HG03103 (cell line): ENCODE measurements around the gene NPBWR2.

ENCODE experiments used
- ATAC-seq: cut with Tn5 transposase; IDR thresholded peaks from one replicate; pipeline ENCODE4 v1.9.1; 2021; ENCODE audit warnings: low read depth; ENCODE audit not compliant: unreplicated experiment

The NPBWR2 gene

GRCh38 chr20:64105846-64106434 lies 1.4 kb downstream of the NPBWR2 start:
- no peak for ATAC-seq

GRCh38 chr20:64104667-64105451 lies 2.5 kb downstream of the NPBWR2 start:
- ATAC-seq: no peak

GRCh38 chr20:64103871-64104666 lies 3.3 kb downstream of the NPBWR2 start:
- no peak for ATAC-seq

GRCh38 chr20:64102647-64103354 lies 4.6 kb downstream of the NPBWR2 start:
- ATAC-seq: no peak

GRCh38 chr20:64101731-64102621 lies 5.4 kb downstream of the NPBWR2 start:
- no peak for ATAC-seq

- ATAC-seq: no peak
Measured at GRCh38 chr20:64100946-64101688, 6.2 kb downstream of the NPBWR2 start.

GRCh38 chr20:64100566-64100888 lies 6.8 kb downstream of the NPBWR2 start:
- ATAC-seq: no peak

GRCh38 chr20:64099880-64100565 lies 7.3 kb downstream of the NPBWR2 start:
- no peak for ATAC-seq

GRCh38 chr20:64099086-64099786 lies 8.1 kb downstream of the NPBWR2 start:
- no peak for ATAC-seq

GRCh38 chr20:64098471-64099013 lies 8.8 kb downstream of the NPBWR2 start:
- ATAC-seq: no peak

- ATAC-seq: no peak
Measured at GRCh38 chr20:64096535-64096934, 10.8 kb downstream of the NPBWR2 start.

GRCh38 chr20:64095927-64096326 lies 11.4 kb downstream of the NPBWR2 start:
- ATAC-seq: no peak

GRCh38 chr20:64095455-64095854 lies 11.9 kb downstream of the NPBWR2 start:
- no peak for ATAC-seq

GRCh38 chr20:64093013-64093503 lies 14.3 kb downstream of the NPBWR2 start:
- no peak for ATAC-seq

- no peak for ATAC-seq
Measured at GRCh38 chr20:64092258-64093012, 14.9 kb downstream of the NPBWR2 start.

- ATAC-seq: no peak
Measured at GRCh38 chr20:64091770-64092169, 15.6 kb downstream of the NPBWR2 start.

- no peak for ATAC-seq
Measured at GRCh38 chr20:64091340-64091739, 16.0 kb downstream of the NPBWR2 start.
